ENCODE measurements around the gene GMPPB. TPM values are rescaled to one million over a fixed set of nuclear protein-coding genes. Genes with fewer than 3 reads are reported as not detected.
"Not testable (repeated sequence)": the region's sequence is repeated elsewhere in the genome, so short reads cannot be mapped to it uniquely, and the experiment has no call there.

GMPPB gene
- total and polyA plus RNA-seq, 11 donors: 7.6 to 53.7 (median 13.7) TPM

DNA sequence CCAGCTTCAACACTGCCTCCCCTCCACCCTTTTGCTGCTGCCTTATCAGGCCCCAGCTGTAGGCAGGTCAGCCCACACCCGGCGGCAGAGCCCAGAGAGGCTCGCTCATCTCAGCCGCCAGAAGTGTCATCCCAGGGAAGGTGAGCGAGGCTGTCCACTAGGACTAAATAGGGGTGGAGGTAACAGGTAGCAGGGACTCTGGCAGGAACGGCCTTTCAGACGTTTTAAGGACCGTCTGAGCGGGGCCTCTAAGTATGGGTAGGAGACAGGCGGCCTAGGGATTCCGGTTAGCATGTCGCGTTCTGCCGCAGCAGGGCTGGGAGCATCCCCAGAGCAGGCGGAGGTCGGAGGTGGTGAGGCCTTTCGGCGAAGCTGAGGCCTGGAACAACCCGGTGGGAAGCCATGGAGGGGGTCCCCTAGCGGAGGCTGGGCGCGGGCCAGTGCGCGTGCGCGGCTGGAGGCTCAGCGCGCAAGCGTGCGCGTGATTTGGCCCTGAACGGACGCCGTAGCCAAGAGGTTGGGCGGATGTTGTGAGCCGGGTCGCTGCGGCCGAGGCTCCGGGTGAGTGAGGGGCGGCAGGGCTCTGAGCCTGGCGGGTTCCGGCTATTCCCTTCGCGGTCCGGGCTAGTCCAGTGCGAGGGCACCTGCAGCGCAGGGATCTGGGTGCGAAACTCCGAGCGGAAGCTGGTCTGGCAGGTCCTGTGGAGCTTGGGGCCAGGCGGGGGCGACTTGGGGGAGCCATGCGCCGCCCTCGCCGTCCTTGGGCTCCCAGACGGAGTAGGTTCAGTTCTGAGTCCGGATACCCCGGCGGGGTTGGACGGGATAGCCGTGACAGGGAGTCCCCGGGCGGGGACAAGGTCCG lies 34.5 kb downstream of the GMPPB start, which contains the start of the genes MST1 and RNF123:
Gene MST1, minus strand, starts transcription at position 429 of the 862 bp plus-strand sequence. CDS start 783 bp downstream, outside the sequence.
Gene RNF123, plus strand, starts transcription at position 512 of the 862 bp plus-strand sequence. CDS start 1,609 bp downstream, outside the sequence.
- intact Hi-C loops (cut with DNase I): no loop called here
- ATAC-seq: peak; percentile 46 to 85 (median 78)

DNA sequence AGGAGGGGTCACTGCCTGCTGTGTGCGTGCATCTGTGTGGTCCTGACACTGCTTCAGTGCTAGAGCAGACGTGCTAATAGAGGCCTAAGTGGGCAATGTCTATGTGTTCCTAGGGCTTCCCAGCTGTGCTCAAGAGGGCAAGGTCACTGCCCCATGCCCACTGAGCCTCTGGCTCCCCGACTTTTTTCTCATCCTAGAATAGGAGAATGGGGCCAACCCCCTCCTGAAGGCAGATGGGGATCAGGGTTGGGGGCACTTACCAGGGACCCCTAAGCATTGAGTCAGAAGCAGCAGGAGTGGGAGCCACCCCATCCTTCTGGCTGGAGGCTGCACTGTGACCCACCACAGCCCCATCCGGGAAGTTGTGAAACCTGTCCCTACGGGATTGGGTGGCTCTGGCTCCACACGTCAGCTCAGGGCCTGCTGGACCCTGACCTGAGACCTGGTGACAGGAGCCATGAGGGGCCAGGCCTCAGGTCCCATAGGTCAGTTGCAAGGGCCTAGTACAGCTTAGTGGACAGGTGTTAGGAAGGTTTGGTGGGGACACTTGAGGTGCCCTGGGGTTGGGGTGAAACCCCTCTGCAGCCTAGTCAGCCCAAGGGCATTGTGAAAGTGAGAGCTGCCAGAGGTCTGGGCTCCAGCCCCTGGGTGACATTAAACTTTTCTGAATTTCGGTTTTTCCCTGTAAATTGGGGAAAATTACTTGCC lies 35.3 kb downstream of the GMPPB start:
- Histone ChIP-seq H3K4me3 (peak overlapping the region; percentile 73 to 100 (median 97)), H3K36me3 (peaks cover 0 to 15% (median 7%) of the 10 kb centered on the region in 9 donors), H3K4me1 (peaks cover 5 to 52% (median 25%) of the 10 kb centered on the region in 12 donors), H3K27ac (peak overlapping the region; percentile 50 to 92 (median 83))
- H3K27me3 ChIP-seq; intact Hi-C loops (cut with DNase I); H3K9me3 ChIP-seq; DNase-seq: not testable (repeated sequence)
- WGBS, 4 donors: 30 to 73% (median 68%) methylated on average over 2 to 7 of the region's 7 CpGs
- peak in 1 of 4 donors; percentile 1 for ATAC-seq

More for the DNA sequence above, 34.5 kb downstream of the GMPPB start, which contains the start of the genes MST1 and RNF123:
- TF ChIP-seq POLR2A (IDR thresholded peaks at IDR 0.05) (peak in 1 of 2 donors; percentile 72), CTCF (IDR thresholded peaks at IDR 0.05) (peak in 11 of 12 donors; percentile 12 to 58 (median 42))
- H3K36me3 ChIP-seq: peaks cover 0 to 7% (median 1%) of the 10 kb centered on the region in 9 donors
- H3K4me1 ChIP-seq: peaks cover 5 to 53% (median 25%) of the 10 kb centered on the region in 12 donors
- DNase-seq: peak; percentile 93 to 96 (median 95)
- H3K9me3 ChIP-seq: no peaks in the 10 kb centered on the region
- WGBS, 4 donors: 0 to 3% (median 2%) methylated on average over 26 to 66 of the region's 66 CpGs
- peak within 1 kb of the TSS; percentile 50 to 92 (median 83) for H3K27ac ChIP-seq
- no peaks in the 10 kb centered on the region for H3K27me3 ChIP-seq
- H3K4me3 ChIP-seq: peak within 1 kb of the TSS; percentile 73 to 100 (median 97)

GRCh38 chr3:49687424-49687795 lies 36.3 kb downstream of the GMPPB start:
- Histone ChIP-seq H3K4me1 (peaks cover 5 to 52% (median 25%) of the 10 kb centered on the region in 12 donors), H3K36me3 (peaks cover 0 to 25% (median 17%) of the 10 kb centered on the region in 9 donors)
- H3K4me3 ChIP-seq; intact Hi-C loops (cut with DNase I); H3K9me3 ChIP-seq; H3K27ac ChIP-seq; H3K27me3 ChIP-seq; ATAC-seq; DNase-seq: not testable (repeated sequence)
- 82 to 92% (median 89%) methylated on average over 7 to 12 of the region's 12 CpGs for WGBS, 4 donors

DNA sequence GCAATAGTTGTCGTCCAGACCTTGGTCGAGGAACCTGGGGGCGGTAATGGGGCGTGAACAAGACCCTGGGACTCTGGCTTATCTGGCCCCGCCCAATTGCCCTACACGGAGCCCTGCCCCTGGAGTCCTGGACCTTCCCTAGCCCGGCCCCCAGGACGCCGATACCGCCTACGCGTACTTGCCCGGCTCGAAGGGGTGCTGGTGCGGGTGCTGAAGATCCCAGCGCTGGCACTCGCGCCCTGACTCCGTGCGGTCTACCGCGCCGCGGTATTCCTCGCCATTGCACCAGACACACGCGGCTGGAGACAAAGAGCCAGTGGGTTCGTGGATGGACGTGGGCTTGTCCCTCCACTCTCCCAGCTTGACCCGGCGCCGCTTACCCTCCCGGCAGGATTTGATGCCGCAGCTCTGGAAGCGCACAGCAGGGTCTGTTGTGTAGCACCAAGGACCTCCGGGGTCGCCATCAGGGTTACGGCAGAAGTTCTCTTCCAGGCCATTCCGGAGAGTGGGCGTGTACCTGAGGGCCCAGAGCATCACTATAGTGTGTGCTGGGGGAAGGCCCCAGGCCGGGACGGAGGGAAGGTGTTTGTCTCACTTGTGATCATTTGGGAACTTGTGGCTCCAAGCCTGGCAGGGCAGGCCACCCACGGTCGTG lies 36.9 kb downstream of the GMPPB start:
- intact Hi-C loops (cut with DNase I); H3K27ac ChIP-seq; H3K27me3 ChIP-seq; H3K9me3 ChIP-seq: not testable (repeated sequence)
- Histone ChIP-seq H3K4me1 (peaks cover 5 to 51% (median 25%) of the 10 kb centered on the region in 12 donors), H3K4me3 (peak overlapping the region in 10 of 12 donors; percentile 8 to 46 (median 31)), H3K36me3 (peaks cover 0 to 31% (median 21%) of the 10 kb centered on the region in 9 donors)
- ATAC-seq (peak in 3 of 4 donors; percentile 37 to 50 (median 43)), DNase-seq (peak; percentile 50 to 76 (median 61))
- WGBS, 4 donors: 12 to 21% (median 12%) methylated on average over 30 to 44 of the region's 44 CpGs

DNA sequence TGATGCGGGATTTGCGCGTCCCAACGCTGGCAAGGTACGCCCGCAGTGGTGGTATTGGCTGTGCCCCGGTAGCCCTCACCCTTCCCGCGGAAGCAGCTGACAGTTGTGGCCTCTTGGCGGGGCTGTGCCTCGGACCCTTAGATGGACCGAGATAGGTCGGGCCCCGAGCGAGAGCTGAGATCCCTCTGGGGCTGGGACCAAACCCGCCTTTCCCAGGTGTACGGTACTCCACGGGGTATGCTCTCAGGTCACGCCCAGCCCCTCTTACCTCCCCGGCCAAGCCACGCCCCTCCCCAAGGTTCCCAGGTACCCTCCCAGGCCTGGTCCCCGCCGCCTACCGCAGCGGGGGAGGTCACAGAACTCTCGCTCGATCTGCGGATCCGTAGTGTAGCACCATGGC lies 37.4 kb downstream of the GMPPB start:
- intact Hi-C loops (cut with DNase I); H3K27ac ChIP-seq; DNase-seq; H3K27me3 ChIP-seq; H3K9me3 ChIP-seq: not testable (repeated sequence)
- 1 to 5% (median 3%) methylated on average over 13 to 25 of the region's 29 CpGs; no CpG with 5 or more reads in 1 of the 4 donors for WGBS, 4 donors
- H3K36me3 ChIP-seq: peaks cover 0 to 34% (median 27%) of the 10 kb centered on the region in 9 donors
- H3K4me3 ChIP-seq: peak overlapping the region in 10 of 12 donors; percentile 8 to 46 (median 31)
- H3K4me1 ChIP-seq: peaks cover 5 to 45% (median 24%) of the 10 kb centered on the region in 12 donors
- ATAC-seq: peak in 3 of 4 donors; percentile 0 to 3 (median 2)

DNA sequence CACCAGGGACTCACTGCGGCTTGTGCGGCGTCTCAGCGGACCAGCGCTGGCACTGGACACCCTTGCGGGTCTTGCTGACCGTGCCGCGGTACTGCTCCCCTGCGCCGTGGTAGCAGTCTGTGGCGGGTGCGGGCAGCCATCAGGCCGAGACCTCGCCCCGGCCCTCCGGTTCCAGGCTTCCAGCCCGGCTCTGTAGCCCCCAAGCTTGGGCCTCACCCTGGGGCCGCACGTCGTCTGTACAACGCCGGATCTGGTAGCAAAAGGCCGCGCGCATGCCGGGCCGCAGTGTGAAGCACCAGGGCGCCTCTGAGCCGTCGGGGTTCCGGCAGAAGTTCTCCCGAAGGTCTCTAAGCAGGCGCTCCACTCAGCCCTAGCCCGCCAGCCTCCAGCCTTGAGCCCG lies 37.9 kb downstream of the GMPPB start:
- DNase-seq; intact Hi-C loops (cut with DNase I); H3K27me3 ChIP-seq; H3K4me3 ChIP-seq; ATAC-seq; H3K9me3 ChIP-seq; H3K27ac ChIP-seq: not testable (repeated sequence)
- WGBS, 4 donors: 25 to 36% (median 27%) methylated on average over 10 to 35 of the region's 36 CpGs; no CpG with 5 or more reads in 1 of the 4 donors
- H3K36me3 ChIP-seq: peaks cover 0 to 38% (median 32%) of the 10 kb centered on the region in 9 donors
- H3K4me1 ChIP-seq: peaks cover 5 to 40% (median 20%) of the 10 kb centered on the region in 12 donors

DNA sequence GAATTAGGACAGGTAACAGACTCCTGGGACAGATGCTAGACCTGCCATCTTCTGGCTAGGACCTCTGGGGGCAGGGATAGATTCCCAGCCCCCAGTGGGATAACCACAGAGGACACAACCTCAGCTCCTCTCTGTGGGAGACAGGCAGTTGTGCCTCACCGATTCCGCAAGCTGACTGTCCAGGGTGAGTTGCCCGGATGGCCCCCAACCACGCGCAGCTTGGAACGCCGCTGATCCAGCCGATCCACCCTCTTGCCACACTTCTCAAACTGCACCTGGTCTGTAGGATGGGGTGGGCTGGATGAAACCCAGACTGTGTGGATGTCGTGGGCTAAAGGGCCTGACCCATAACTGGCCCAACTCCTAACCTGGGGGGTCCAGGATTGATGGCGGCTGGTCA lies 38.6 kb downstream of the GMPPB start:
- 90 to 95% (median 94%) methylated on average over 8 to 10 of the region's 10 CpGs for WGBS, 4 donors
- not testable (repeated sequence) for ATAC-seq
- peaks cover 0 to 46% (median 39%) of the 10 kb centered on the region in 9 donors for H3K36me3 ChIP-seq

DNA sequence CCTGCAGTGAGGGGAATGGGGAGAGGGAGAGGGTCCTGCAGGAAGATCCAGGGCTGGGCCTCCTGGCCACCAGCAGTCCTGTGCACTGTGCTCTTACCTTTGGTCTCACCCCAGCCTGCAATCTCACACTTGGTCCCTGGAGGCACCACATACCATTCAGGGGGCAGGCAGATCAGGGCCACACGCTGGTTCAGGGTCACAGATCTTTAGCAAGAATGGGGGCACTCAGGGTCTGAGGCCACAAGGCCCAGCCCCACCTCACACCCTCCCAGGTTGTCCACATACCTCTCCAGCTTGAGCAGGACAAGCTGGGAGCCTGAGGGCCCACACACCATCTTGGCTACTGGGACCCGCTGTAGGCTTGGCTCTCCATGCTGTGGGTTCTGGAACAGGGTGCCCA lies 39.3 kb downstream of the GMPPB start:
- H3K27me3 ChIP-seq; ATAC-seq; intact Hi-C loops (cut with DNase I); DNase-seq; H3K9me3 ChIP-seq; H3K4me3 ChIP-seq; H3K27ac ChIP-seq: not testable (repeated sequence)
- Histone ChIP-seq H3K36me3 (peaks cover 0 to 52% (median 45%) of the 10 kb centered on the region in 9 donors), H3K4me1 (peaks cover 4 to 29% (median 11%) of the 10 kb centered on the region in 12 donors)
- WGBS, 4 donors: 89 to 100% (median 94%) methylated on average over 1 to 2 of the region's 2 CpGs

More for the DNA sequence above, 38.6 kb downstream of the GMPPB start:
- H3K4me3 ChIP-seq; DNase-seq; intact Hi-C loops (cut with DNase I); H3K9me3 ChIP-seq; H3K27ac ChIP-seq; H3K27me3 ChIP-seq: not testable (repeated sequence)
- peaks cover 5 to 33% (median 13%) of the 10 kb centered on the region in 12 donors for H3K4me1 ChIP-seq

All from heart left ventricle (tissue), 16 donors.